ENCODE data around the gene TBCEL. TPM values are rescaled to one million over a fixed set of nuclear protein-coding genes. Genes with fewer than 3 reads are reported as not detected.
"Not testable (repeated sequence)": the region's sequence is repeated elsewhere in the genome, so short reads cannot be mapped to it uniquely, and the experiment has no call there.

Gene TBCEL
- total RNA-seq, 1 donor = 9.7 TPM

DNA sequence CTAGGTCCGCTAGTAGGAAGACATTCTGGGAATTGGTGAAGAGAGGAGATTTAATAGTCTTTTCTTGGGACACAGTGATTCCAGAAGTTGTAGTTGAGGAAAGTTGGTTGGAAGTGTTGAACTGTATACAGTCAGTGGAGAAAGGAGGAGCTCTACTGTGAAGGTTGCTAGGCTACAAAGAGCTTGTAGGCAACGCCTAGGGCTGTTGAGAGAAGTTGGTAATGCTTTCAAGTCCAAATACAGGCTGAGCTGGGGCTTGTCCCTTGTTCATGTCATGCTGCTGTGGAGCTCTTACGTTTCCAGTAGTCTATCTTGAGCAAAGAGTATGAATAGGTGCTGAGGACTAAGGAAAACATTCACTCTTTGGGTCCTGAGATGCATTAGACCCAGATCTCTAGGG is 1.1 kb downstream of the TBCEL start:
- DNase-seq (ENCODE audit: low read depth in 2 of 3, low spot score in 2 of 3) = peak in 1 of 3 donors; percentile 4

DNA sequence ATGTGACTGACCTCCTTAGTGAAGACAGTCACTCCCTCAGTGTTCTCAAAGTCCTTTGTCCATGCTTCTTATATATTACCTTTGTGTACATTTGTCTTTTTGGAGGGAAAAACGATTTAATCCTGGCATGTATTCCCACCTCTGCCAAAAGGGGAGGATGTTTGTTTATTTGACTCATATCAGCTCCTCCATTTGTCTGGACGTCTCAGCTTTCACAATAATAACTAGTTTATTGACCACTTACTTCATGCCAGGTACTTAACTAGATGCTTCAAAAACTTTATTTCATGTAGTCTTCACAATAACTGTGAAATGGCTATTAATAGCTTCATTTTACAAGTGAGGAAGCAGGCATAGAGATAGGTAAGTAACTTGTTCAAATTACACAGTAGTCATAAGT is 5.3 kb downstream of the TBCEL start:
- DNase-seq (ENCODE audit: low read depth in 2 of 3, low spot score in 2 of 3) = no peak

DNA sequence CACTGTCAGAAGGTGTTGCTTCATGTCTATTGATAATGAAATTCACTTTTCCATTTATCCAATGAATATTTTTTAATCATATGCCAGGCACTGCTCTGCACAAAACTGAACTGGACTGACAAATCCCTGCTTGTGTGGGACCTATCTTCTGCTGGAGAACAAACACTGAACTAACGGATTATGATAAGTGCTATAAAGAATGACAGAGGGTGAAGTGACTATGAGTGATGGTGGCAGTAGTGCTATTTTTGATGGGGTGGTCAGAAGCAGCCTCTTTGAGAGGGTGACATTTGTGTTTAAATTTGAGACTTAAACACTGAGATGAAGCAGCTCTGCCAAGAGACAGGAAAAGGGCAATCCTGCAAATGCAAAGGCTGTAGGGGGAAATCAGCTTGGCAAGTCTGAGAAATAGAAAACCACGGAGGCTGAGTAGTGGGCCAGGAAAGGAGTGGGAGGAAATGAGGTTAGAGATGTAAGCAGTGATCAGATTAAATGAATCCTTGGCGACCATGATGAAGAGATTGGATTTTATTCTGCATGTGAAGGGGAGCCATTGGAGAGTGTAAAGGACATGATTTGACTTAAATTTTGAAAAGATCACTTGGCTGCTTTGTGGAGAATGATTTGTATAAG is 6.0 kb downstream of the TBCEL start:
- no peak for DNase-seq (ENCODE audit: low read depth in 2 of 3, low spot score in 2 of 3)

DNA sequence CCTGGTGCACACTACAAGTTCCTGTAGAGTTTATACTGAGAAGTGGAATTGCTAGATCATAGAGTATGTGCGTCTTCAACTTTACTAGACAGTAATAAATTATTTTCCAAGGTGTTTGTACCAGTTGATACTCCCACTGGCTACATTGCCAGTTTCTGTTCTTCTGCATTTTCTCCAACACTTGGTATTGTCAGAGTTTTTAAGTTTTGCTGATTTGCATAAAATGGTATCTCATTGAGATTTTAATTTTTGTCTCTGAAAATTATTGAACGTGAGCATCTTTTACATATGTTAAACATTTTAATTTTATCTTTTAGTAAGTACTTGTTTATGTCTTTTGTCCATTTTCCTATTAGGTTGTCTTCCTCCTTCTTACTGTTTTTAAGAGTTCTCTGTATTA is 7.3 kb downstream of the TBCEL start:
- no peak for DNase-seq (ENCODE audit: low read depth in 2 of 3, low spot score in 2 of 3)

DNA sequence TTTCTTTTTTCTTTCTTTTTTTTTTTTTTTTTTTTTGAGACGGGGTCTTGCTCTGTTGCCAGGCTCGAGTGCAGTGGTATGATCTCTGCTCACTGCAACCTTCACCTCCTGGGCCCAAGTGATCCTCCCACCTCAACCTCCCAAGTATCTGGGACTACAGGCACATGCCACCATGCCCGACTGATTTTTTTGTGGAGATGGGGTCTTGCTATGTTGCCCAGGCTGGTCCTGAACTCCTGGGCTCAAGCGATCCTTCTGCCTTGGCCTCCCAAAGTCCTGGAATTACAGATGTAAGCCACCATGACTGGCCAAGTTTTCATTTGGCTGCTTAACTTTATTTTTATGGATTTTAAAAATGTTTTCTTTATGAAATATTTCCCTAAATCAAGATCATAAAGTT is 7.7 kb downstream of the TBCEL start:
- not testable (repeated sequence) for DNase-seq (ENCODE audit: low read depth in 2 of 3, low spot score in 2 of 3)

DNA sequence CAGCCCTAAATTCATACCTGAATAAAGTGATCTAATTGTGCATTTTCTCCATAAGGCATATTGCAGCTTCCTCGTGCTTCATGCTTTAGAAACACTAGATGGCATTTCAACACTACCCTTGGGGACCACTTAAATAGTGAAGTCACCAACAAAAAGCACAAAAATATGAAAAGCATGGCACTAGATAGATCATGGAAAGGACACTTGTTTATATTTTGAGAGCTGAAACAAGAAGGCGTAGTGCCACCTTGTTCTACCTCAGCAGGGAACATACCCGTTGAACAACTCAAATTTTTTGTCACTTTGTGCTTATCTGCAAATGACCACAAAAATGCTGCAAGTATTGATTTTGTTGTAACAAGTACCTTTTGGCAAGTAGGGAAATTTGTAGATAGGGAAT is 8.6 kb downstream of the TBCEL start:
- DNase-seq (ENCODE audit: low read depth in 2 of 3, low spot score in 2 of 3) = peak in 1 of 3 donors; percentile 44

DNA sequence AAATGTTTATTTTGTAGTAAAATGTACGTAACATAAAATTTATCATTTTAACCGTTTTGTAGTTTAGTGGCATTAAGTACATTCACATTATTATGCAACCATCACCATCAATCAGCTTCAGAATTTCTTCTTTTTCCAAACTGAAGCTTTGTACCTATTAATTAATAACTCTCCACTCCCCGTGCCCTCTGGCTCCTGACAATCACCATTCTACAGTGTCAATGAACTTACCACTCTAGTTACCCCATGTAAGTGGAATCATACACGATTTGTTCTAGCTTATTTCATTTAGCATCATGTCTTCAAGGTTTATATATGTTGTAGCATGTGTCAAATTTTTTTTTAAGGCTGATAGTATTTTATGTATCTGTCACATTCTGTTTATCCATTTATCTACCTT is 9.7 kb downstream of the TBCEL start:
- DNase-seq (ENCODE audit: low read depth in 2 of 3, low spot score in 2 of 3) = no peak

DNA sequence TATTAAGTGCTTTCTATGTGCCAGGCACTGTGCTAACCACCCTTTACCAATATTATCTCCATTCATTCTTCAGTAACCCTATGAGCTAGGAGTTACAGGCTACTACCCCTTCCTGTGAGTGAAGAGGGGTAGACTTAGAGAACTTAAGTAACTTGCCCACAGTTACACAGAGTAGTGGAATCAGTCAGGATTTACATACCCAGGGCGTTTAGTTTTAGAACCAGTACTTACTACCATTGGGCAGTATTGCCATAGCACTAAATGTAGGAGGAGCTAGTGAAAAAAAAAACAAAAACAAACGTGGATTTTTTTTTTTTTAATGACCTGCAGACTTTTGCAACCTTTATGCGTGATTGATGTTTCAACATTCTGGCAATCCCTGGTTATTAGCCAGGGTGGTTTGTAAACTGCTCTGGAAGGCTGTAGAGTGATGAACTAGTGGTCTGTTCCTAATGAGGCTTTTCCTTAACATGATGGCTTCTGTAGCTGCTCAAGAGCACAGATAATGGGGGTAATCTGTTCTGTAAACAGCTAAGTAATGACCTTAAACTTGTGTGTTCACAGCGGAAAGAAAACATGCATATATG is 11.4 kb downstream of the TBCEL start:
- DNase-seq (ENCODE audit: low read depth in 2 of 3, low spot score in 2 of 3) = no peak

GRCh38 chr11:121035780-121036179 is 11.9 kb downstream of the TBCEL start:
- peak in 1 of 3 donors; percentile 46 for DNase-seq (ENCODE audit: low read depth in 2 of 3, low spot score in 2 of 3)

DNA sequence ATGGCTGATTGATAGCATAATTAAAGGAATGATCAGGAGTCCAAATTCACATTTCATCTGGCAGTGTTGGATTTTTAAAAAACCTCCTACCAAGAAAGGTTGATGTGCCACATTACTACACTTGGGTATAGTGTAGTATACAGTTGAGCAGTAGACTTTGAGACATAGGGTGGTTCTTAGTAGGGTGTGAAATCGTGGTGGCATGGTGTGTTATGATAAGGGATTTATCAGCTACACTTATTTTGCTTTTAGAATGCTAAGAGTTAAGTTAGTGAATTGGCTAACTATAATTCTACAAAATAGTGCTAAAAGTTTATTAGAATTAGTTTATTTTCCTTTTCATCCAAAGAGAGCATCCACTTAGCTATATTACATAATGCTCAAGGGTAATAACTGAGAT is 13.1 kb downstream of the TBCEL start:
- no peak for DNase-seq (ENCODE audit: low read depth in 2 of 3, low spot score in 2 of 3)

DNA sequence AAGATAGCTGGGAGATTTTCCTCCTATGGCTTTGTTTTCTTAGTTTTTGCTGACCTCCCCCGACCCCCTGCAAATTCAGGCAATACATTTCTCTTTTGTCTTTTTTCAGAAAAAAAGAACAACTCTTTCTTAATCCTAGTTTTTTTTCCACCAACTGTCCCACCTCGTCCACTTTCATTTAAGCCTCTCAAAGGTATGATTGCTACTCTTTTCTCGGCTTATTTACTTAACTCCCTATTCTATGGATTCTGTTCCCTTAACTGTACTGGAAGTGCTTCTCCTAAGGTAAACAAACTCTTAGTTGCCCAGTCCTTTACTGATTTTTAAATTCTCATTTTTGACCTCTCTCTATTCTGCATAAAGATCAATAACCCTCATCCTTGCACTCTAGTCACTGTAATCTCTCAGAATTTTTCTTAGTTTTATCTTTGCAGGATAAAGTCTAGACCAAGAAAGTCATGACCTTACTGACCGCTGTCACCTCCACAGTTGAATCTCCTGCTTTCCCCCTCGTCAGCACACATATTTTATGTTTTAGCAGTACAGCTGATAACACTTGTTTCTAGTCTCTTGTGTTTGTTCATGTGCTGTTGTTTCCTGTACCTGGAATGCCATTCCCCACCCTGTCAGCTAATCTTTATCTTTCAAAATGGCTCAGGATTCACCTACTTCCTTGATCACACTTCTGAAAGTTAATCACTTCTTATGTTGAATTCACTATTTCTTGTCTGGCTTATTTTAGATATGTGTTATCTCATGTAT is 14.9 kb downstream of the TBCEL start:
- DNase-seq (ENCODE audit: low read depth in 2 of 3, low spot score in 2 of 3) = no peak

GRCh38 chr11:121039971-121040613 is 16.2 kb downstream of the TBCEL start:
- DNase-seq (ENCODE audit: low read depth in 2 of 3, low spot score in 2 of 3) = no peak

DNA sequence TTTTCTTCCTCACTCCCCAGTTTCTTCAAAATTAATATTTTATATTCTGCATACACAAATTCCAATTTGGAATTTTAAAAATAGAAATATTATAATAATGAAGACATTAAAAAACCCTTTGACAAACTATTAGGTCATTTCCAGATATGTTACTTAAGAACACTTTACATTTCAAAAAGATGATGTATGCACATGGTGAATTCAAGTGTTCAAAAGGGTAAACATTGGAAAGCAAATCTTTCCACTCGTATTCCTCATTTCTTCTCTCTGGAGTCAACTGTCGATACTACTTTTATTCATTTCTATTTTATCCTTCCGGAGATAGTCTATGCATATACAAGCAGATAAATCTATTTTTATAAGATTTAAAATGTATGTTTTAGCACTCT is 16.7 kb downstream of the TBCEL start:
- no peak for DNase-seq (ENCODE audit: low read depth in 2 of 3, low spot score in 2 of 3)

GRCh38 chr11:121041072-121041471 is 17.2 kb downstream of the TBCEL start:
- no peak for DNase-seq (ENCODE audit: low read depth in 2 of 3, low spot score in 2 of 3)

DNA sequence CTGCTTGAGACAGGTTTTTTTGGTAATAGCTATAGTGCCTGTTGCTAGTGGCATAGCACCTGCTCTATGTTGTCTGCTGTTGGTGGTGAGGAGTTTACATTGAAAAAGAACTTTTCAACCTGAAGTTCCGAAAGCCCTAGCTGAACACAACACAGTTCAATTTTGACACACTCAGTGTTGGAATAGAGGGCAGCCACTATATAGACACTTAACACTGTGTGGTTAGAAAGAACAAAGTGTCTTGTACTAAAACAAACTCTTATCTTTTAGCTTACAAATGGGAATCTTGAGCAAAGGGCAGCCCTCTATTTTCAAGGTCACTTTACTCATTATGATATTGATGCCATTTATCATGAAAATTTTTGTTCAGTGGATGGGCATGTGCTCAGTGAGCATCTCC is 18.4 kb downstream of the TBCEL start:
- DNase-seq (ENCODE audit: low read depth in 2 of 3, low spot score in 2 of 3) = no peak

DNA sequence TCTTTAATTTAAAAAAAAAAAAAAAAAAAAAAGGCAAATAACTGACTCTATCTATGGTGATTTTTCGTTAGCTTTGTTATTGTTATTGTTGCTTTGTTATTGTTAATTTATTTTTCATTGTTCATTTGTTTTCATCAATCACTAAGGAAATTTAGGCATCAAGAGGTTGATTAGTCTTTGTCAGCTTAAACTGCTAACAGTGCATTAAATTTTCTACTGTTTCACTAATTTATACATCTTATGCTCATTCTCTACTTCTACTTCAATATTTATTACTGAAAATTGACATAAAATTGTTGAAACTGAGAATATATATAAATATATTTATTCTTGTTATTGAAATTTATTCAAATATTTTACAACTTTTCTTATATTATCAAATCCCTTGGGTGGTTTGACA is 24.0 kb downstream of the TBCEL start:
- no peak for DNase-seq (ENCODE audit: low read depth in 2 of 3, low spot score in 2 of 3)

DNA sequence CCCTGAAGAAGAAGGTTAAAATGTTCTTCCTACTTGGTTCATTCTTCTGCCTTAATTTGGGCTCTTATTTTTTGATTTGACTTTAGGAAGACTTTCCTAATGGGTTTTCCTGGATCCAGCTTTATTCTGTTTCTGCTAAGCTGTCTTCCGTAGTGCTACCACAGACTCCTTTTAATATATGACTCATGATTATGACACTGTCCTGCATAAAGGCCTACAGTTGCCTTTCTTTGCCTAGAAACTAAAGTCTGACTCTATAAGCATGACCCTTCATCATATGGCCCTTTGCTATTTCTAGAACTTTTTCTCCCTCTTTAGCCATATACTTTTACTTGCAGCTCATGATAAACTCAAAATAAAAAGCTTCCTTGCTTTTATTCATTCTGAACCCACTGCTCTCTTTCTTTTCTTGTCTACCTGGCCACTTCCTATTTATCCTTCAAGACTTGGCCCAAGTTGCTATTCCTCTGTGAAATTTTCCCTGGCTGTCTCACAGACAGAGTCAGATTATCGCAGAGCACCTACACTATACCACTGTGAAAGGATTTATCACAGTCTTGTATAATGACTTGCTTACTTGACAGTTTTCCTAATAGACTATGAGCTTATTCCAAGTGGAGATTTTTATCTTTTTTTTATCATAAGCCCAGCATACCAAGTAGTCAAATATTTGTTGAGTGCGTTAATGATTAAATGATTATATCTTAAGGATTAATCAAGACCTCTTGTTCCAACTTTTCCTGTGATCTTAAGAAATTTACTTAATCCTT is 24.7 kb downstream of the TBCEL start:
- DNase-seq (ENCODE audit: low read depth in 2 of 3, low spot score in 2 of 3) = no peak

DNA sequence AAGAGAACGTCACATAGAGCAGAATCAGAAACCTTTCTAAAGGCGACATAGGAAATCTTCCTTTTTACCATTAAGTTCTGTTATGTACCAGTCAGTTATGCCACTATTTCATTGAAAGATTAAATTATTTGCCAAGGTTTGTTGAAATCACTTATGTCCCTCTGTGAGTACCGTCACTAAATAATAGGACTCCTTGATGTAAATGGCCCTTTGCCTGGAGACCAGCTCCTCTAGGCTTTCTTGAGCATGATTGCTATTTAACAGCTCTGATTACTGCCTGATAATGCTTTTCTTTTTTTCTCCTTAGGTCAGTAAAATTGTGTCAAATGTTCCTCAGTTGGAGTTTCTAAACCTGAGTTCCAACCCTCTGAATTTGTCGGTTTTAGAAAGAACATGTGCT is 29.3 kb downstream of the TBCEL start:
- no peak for DNase-seq (ENCODE audit: low read depth in 2 of 3, low spot score in 2 of 3)

GRCh38 chr11:121054266-121054665 is 30.4 kb downstream of the TBCEL start:
- no peak for DNase-seq (ENCODE audit: low read depth in 2 of 3, low spot score in 2 of 3)

- DNase-seq (ENCODE audit: low read depth in 2 of 3, low spot score in 2 of 3) = no peak
Observed at GRCh38 chr11:121055076-121055475, 31.2 kb downstream of the TBCEL start.

GRCh38 chr11:121057922-121058321 is 34.0 kb downstream of the TBCEL start:
- no peak for DNase-seq (ENCODE audit: low read depth in 2 of 3, low spot score in 2 of 3)
